ENCODE data around the gene FBXW8.

DNA sequence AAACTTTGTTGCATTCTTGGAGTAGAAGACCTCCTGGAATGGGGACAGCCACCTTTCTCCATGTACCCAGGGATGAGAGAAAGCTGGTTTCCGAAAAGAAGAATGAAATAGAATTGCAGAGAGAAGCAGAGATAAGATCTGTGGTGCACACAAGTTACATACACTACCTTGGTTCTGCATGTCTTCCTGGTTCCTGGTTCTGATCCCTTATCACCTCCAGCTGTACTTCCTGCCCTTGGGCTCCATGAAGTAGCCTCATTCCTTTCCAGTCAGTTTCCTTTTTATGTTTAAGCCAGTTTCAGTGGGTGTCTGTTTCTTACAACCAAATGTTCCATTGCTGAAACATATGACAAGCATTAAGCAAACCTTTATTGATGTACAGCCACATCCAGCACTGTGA lies 69.3 kb downstream of the FBXW8 start:
- TF ChIP-seq, protein P1, sequence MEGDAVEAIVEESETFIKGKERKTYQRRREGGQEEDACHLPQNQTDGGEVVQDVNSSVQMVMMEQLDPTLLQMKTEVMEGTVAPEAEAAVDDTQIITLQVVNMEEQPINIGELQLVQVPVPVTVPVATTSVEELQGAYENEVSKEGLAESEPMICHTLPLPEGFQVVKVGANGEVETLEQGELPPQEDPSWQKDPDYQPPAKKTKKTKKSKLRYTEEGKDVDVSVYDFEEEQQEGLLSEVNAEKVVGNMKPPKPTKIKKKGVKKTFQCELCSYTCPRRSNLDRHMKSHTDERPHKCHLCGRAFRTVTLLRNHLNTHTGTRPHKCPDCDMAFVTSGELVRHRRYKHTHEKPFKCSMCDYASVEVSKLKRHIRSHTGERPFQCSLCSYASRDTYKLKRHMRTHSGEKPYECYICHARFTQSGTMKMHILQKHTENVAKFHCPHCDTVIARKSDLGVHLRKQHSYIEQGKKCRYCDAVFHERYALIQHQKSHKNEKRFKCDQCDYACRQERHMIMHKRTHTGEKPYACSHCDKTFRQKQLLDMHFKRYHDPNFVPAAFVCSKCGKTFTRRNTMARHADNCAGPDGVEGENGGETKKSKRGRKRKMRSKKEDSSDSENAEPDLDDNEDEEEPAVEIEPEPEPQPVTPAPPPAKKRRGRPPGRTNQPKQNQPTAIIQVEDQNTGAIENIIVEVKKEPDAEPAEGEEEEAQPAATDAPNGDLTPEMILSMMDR (IDR thresholded peaks at IDR 0.05; ENCODE audit: low read length) = no peak
- TF ChIP-seq EZH2 (optimal IDR thresholded peaks at IDR 0.05; ENCODE audit: low read depth, low read length) = no peak

Data from MM.1S (cell line).